Stimulated activated CD4-positive, alpha-beta T cell treated with anti-CD3 and anti-CD28 coated beads, Interleukin-4, amount 100 ng/mL, for 24 hours (primary cell): ENCODE measurements around the gene SNTA1.
"Not testable (repeated sequence)": the region's sequence is repeated elsewhere in the genome, so short reads cannot be mapped to it uniquely, and the experiment has no call there.

Experiments
- DNase-seq: peaks from one replicate; pipeline ENCODE4 v3.0.0-alpha.2; 2020

Gene SNTA1

DNA sequence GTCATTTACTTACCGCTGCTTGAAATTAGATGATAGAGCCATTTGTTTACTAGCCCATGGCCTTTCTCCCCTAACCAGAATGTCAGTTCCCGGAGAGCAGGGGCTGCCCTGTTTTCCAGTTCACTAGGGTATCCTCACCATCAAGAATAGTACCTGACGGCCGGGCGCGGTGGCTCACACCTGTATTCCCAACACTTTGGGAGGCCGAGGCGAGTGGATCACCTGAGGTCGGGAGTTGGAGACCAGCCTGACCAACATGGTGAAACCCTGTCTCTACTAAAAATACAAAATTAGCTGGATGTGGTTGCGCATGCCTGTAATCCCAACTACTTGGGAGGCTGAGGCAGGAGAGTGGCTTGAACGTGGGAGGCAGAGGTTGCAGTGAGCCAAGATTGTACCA lies 19.7 kb downstream of the SNTA1 start:
- DNase-seq: not testable (repeated sequence)

DNA sequence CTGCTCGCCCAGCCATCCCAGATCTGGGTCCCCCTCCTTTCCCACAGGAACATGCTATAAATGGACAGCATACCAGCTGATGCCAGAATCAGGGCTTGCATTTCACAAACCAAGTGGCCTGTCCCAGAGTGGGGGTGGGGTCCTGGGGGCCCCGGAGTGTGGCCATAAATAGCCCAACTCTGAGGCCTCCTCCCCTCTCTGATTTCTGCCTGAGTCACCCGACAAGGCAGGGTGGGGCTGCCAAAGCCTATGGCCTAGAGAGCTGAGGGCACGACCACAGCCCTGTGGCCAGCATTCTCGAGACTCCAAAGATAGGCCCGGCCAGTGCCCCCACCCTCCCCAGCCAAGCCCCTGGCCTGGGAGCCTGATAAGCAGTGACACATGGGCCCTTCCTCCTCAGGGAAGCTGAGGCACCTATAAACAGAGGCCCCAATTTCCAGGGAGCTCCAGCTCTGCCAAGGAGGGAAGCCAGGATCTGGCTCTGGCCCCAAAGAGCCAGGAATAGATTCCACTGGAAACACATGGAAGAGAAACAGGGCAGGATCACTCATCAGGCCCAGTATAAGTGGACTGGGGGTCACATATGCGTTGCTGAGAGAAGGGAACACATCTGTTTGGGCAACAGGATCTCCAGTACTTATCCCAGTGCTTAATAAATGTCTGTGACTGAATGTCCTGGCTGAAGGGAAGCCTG lies 20.3 kb downstream of the SNTA1 start:
- no peak for DNase-seq

DNA sequence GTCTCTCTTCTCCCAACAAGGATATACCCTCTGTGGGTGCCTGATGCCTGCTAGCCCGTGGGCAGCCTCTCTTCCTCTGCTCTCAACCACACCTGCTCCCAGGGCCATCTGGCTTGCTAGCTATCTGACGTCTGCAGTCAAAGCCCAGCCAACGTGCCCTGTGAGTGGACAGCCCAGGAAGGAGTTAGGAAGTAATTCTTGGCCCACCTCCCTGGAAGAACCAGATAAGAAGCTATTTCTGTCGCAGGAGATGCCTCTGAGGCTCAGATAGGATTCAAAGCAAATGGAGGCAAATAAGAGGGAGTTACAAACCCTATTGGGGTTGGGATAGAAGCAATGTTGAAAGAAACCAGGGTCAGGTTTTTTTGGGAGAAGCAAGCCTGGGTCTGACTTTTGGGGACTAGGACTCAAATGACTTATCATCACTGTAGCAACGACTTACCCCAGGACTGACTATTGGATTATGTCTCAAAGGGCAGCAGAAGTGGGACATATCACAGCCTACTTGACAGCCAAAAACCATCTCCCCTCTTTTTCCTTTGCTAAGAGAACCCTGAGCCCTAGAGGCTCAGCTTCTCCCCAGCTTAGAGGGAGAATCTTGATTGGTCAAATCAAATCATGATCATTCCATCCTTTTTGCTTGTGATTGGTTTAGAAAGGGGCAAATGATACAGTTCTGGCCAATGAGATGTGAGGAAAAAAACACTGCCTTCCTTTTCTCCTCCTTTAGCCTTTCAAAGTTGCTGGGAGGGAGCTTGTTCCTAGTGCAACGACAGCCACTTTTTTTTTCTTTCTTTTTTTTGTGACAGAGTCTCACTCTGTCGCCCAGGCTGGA lies 24.2 kb downstream of the SNTA1 start:
- DNase-seq: no peak

DNA sequence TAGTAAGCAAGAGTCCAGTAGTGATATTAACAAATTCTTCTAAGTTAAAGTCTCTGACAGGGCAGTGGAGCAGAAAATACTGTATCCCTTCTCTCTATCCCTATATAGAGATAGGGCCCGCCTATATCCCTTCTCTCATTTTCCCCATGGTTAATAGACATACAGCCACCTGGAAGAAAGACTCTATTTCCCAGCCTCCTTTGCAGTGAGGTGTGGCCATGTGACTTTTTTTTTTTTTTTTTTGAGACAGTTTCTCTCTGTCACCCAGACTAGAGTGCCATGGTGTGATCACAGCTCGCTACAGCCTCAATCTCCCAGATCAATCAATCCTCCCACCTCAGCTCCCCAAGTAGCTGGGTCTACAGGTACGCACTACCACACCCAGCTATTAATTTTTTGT lies 25.5 kb downstream of the SNTA1 start:
- DNase-seq: no peak

DNA sequence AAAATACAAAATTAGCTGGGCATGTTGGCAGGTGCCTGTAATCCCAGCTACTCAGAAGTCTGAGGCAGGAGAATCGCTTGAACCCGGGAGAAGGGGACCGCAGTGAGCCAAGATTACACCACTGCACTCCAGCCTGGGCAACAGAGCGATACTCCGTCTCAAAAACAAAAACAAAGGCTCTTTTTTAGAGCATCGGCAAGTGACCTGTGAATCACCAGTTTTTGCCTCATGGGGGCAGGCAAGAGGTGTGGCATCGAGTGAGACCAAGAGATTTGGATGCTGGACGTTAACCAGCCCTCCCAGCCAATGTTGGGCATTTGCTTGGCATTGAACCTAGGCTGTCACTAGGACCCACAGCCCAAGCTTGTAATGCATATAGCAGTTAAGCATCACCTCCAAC lies 27.6 kb downstream of the SNTA1 start:
- DNase-seq: no peak

DNA sequence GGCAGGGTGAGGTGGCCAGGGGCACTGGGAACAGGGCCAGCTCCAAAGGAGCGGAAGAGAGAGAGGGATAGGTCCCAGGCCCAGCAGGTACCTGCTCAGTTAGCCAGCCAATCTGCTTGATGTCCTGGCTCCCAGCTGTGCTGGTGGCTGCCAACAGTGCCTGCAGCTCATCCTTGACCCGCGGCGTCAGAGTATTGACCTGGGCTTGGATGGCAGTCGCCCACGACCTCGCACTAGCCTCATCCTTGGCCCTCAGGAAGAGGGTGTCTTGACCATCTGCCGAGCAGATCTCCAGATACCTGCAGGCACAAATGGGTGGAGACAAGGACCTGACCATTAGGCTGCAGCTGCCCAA lies 31.1 kb downstream of the SNTA1 start:
- no peak for DNase-seq

- DNase-seq: no peak
These were observed 31.7 kb downstream of the SNTA1 start for GRCh38 chr20:33411711-33412483.

DNA sequence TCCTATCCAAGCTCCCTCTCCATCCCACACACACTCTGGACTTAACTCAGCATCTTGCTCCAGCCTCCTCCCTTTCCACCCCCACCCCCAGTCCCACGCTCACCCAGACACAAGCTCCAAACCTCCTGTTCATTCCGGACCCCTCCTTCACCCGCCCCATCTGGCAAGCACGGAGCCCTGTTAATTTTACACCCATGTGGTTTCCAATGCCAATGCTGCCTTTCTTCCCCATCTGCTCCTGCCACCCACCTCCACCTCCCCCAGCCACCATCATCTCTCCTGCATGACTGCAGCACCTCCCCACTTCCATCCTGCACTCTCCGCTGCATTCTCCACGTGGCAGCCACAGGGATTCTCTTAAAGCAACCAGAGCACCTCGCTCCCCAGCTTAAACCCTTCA lies 32.3 kb downstream of the SNTA1 start:
- DNase-seq: no peak

DNA sequence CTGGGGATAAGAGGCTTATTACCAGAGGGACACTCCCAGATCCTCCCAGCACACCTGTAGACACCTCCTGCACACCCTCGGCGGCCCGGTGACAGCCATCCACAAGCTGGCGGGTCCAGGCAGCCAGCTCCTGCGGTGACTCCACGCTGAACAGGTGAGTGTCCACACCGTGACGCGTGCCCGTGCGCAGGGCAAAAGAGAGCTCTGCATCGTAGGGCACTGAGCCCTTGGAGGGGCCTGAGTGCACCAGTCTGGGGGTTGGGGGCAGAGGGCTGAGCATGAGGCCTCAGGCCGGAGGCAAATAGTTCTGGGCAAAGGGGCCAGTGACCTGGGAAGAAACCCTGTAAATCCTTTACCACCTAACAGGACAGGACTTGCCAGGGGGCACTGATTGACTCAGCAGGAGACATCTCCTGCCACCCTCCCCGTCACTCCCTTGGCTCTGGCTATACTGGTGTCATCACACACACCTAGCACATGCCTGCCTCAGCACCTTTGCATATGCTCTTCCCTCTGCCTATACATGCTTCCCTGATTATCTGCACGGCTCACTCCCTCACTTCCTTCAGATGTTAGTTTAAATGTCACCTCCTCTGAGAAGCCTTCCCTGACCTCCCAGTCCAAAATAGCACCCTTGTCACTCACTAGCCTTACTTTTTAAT lies 33.4 kb downstream of the SNTA1 start:
- DNase-seq: no peak

DNA sequence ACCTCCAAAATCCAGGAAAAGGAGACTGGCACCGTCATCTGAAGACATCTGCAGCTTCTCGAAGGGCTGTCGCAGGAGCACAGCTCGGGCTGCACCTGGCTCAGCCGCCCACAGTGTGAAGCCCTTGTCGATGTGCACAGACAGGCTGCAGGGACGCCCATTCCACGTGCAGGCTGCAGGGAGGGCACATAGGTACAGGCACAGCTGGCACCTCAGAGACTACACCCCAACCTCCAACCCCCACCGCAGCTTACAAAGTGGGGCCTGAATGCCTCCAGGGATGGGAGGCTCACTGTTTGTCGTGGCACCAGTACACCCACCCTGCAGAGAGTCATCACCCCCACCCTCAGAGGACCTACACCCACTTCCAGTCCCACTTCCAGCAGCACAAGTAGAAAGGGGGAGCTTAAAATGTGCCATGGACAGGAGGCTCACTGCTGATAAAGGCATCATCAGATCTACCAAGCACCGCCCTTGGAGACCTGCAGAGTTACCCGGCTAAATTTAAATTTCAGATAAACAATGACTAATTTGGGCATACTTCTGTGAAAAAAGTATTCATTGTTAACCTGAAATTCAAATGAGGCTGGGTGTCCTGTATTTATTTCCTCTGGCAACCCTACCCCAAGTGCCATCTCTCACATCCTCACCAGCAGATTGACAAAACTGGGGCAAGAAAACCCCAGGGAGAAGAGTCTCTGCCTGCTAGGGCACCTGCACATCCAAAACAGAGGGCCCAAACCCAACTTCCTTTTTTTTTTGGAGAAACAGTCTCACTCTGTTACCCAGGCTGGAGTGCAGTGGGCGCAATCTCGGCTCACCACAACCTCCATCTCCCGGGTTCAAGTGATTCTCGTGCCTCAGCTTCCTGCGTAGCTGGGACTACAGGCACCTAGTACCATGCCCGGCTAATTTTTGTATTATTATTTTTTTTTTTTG lies 34.6 kb downstream of the SNTA1 start:
- DNase-seq: no peak

DNA sequence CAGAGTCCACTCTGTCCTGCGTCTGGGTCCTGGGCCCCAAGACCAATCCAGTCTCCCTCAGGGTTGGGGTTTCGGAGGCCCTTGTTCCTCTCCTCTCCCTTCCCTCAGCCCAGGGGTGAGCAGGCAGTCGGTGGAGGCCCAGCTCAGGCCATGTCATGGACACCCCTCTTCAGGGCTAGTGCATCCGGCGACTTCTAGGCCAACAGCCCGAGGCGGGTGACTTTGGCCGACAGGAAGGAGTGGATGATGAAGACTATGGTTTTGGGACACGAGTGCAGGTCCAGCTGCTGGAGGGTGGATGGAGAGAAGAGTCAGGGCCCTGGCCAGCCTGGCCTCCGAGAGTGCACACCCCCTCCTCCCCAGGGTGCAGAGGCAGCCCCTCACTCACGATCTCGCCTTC lies 35.2 kb downstream of the SNTA1 start:
- DNase-seq: no peak

- no peak for DNase-seq
These were observed 35.8 kb downstream of the SNTA1 start for GRCh38 chr20:33407796-33408195.

DNA sequence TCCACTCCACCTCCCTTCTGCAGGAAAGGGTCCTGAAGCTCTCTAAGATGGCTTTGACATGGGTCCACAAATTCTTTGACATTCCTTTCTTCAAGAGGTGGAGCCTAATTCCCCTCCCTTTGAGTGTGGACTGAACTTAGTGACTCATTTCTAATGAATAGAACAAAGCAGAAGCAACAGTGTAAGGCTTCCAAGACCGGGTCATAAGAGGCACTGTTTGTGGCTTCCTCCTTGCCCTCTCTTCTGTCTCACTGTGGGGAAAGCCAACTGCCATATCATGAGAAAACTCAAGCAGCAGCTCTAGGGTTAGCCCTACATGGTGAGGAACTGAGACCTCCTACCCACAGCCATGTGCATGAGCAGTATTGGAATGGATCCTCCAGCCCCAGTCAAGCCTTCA lies 36.3 kb downstream of the SNTA1 start:
- DNase-seq: no peak

- no peak for DNase-seq
These were observed 39.3 kb downstream of the SNTA1 start for GRCh38 chr20:33404281-33404680.

DNA sequence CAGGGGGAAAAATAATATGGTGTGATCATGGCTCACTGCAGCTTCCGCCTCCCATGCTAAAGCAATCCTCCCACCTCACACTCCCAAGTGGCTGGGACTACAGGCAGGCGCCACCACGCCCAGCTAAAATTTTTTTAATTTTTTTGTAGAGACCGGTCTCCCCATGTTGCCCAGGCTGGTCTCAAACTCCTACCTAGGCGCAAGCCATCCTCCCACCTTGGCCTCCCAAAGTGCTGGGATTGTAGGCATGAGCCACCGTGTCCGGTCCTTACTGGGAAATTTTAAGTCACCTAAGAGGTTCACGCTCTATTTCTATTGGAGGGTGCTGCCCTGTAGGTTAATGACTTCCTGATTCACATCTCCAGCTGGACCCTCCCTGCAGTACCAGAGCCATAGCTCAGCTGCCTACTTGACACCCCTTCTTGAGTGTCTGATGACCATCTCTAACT lies 41.6 kb downstream of the SNTA1 start:
- no peak for DNase-seq

DNA sequence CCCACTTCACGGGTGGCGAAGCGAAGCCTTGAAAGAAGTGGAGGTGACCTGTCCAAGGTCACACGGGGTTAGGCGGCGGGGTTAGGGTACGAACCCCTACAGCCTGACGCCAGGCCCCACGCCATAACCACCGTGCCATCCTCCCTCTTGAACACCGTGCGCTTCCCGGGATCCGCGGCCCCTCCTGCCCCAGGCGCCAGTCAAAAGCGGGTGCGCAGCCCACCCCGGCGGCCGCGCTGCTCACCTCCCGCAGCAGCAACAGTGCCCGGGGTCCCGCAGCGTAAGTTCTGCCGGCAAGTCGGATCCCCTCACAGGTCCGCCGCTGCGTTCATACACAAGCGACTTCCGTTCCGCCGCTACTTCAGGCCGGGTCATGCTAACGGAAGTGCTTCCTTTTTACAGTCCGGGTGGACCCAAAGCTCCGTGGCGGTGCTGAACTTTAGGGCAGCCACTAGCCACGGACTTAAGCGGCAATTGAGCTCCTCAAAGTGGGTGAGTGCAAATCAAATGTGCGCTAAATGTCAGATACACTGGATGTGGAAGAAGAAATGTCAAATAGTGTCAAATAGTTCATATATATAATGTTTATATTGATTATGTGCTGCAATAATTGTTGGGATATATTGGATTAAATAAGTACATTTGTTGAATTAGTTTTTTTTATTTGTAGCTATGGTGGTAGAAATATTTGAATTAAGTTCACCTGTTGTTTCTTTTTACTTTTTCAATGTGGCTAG lies 42.2 kb downstream of the SNTA1 start, which contains the start of gene CDK5RAP1:
CDK5RAP1 (minus strand) TSS at position 336 of the 737 bp plus-strand sequence. CDS start 4,455 bp downstream, outside the sequence.
- DNase-seq: peak; percentile 87

GRCh38 chr20:33400812-33401183 lies 42.8 kb downstream of the SNTA1 start:
- DNase-seq: no peak

DNA sequence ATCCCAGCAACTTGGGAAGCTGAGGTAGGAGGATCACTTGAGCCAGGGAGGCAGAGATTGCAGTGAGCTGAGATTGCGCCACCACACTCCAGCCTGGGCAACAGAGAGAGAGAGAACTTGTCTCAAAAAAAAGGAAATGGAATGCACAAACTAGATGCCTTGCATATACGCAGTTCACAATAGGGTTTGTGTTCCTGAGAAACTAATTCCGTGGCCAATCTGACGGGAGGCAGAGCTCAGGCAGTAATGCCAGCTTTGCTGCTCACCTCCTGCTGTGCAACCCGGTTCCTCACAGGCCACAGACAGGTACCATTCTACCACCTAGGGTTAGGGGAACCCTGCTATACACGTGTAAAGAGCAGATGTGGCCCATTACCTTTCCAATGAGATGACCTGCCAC lies 43.6 kb downstream of the SNTA1 start:
- DNase-seq: no peak

DNA sequence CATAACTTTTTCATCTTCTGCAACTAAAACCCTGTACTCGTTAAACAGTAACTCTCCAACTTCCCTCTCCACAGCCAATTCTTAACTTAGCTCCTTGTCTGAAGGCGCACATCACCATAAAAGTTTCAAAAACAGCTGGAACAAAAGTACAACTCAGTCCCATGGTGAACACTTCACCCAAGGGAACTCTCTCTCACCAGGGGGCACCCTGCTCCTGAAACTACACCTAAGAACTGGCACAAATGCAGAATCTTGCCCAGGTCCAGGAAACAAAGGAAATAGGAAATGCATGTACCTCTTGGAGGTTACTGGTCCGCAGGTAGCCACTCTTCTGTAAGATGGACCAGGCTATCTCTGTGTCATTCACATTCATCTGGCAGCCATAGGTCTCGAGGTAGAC lies 48.8 kb downstream of the SNTA1 start:
- no peak for DNase-seq

DNA sequence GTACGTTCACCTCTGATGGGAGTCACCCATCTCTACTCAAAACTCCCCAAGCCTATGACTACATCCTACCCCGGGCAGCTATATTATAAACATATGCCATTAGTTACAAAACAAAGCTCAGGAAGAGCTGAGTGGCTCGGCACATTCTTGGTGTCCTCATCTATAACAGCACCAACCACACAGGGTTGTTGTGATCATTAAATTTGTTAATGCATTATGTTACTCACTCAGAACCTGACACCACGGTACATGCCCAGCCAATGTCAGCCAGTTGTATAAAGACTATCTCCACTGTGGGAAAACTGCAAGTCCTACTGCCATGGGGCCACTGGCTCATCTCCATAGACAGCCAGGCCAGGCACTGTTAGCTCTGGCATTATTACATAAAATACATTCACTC lies 50.0 kb downstream of the SNTA1 start:
- DNase-seq: no peak

DNA sequence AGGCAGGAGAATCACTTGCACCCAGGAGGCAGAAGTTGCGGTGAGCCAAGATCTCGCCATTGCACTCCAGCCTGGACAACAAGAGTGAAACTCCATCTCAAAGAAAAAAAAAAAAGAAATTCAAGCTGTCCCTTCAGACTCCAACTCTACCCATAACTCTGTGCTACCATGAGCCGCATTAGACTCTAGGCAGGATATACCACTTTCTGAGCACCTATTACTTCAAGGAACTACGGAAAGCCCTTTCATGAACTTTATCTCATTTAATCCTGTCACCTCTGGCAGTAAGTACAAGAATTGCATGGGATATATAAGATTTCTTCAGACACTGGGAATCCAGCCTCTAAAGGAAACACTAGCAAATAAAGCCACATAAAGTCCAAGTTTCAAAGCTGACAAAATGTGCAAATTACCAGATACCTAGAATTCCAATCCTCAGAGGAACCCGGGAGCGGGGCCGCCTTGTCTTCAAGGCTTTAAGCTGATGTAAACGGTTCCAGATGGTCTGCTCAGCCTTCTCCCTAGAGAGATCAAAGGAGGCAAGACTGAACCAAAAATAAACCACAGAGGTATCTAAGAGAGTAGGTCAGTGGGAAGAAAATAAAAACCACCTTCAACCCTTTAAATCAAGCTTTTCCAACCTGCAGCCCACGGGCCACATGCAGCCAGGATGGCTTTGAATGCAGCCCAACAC lies 51.7 kb downstream of the SNTA1 start:
- DNase-seq: no peak
